IMR-90 (cell line): ENCODE results near the gene GZF1.

ENCODE experiments used
- CTCF ChIP-seq: conservative IDR thresholded peaks from 2 replicates; pipeline ENCODE4 v1.5.1; 2012; ENCODE audit warnings: mild to moderate bottlenecking, low read depth, low read length, improper control_type of control experiment
- FOS ChIP-seq: fragments of 150-350 bp; IDR thresholded peaks from 2 replicates; pipeline ENCODE4 v1.6.1; 2016; ENCODE audit warnings: low read depth, low read length
- MAFK ChIP-seq: IDR thresholded peaks from 2 replicates; pipeline ENCODE4 v1.6.1; 2012; ENCODE audit warnings: low read depth, low read length, improper control_type of control experiment
- MAZ ChIP-seq: IDR thresholded peaks from 2 replicates; pipeline ENCODE4 v1.6.1; 2012; ENCODE audit warnings: low read depth, mild to moderate bottlenecking, low read length, improper control_type of control experiment, moderate library complexity, borderline replicate concordance
- MXI1 ChIP-seq: IDR thresholded peaks from 2 replicates; pipeline ENCODE4 v1.6.1; 2012; ENCODE audit warnings: low read depth, mild to moderate bottlenecking, low read length, moderate library complexity, borderline replicate concordance
- NFE2L2 ChIP-seq: fragments of 150-350 bp; IDR thresholded peaks from 2 replicates; pipeline ENCODE4 v1.6.1; 2016; ENCODE audit warnings: low read depth, mild to moderate bottlenecking, low read length
- POLR2A ChIP-seq: IDR thresholded peaks from 2 replicates; pipeline ENCODE4 v1.6.1; 2012; ENCODE audit warnings: mild to moderate bottlenecking, low read depth, low read length
- RAD21 ChIP-seq: IDR thresholded peaks from 2 replicates; pipeline ENCODE4 v1.6.1; 2012; ENCODE audit warnings: low read length, improper control_type of control experiment

GRCh38 chr20:23419657-23419994 is 57.6 kb downstream of the GZF1 start:
- no peak for TF ChIP-seq FOS
- no peak for TF ChIP-seq CTCF
- TF ChIP-seq MXI1: no peak
- no peak for TF ChIP-seq NFE2L2
- TF ChIP-seq MAZ: no peak
- no peak for TF ChIP-seq POLR2A
- TF ChIP-seq MAFK: no peak
- TF ChIP-seq RAD21: no peak
